D721Med (cell line): ENCODE data around the gene HOXD10.

ENCODE experiments used
- DNase-seq: peaks from one replicate; pipeline ENCODE4 v3.0.0; 2011; ENCODE audit warnings: low spot score; ENCODE audit not compliant: insufficient read length
- FAIRE-seq: peaks from 2 replicates; lab custom pipeline; 2011; peaks lifted over from hg19 to GRCh38; lab: Jason Lieb, UNC
- CTCF ChIP-seq: IDR thresholded peaks from 2 replicates; pipeline ENCODE4 v1.5.1; 2012; ENCODE audit warnings: mild to moderate bottlenecking, control low read depth; ENCODE audit not compliant: insufficient read depth; ENCODE audit errors: missing control alignments

Gene HOXD10

GRCh38 chr2:176072951-176073904, 43.4 kb upstream of the HOXD10 start:
- no peak for TF ChIP-seq CTCF
- no peak for DNase-seq
- FAIRE-seq = no peak

GRCh38 chr2:176074919-176075425, 41.6 kb upstream of the HOXD10 start:
- DNase-seq = no peak
- no peak for FAIRE-seq
- no peak for TF ChIP-seq CTCF

- DNase-seq = no peak
Observed at GRCh38 chr2:176075481-176075880, 41.1 kb upstream of the HOXD10 start.

DNA sequence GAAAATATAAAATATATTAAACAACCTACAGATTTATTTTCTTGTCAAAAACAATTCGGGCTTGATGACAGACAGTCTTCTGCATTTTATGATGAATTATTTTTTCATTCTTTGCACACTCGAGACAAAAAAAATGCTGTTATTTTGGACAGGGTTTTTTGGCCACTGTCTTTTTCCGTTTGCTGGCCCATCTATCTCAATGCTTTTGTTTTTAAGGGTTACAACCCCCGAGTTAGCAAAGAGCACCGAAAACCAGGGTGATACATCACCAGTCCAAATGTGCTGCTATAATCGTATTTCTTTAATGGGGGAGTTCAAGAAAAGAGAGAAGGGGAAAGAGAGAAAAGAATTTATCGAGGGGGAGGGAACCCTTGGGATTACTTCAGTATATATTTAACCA, 40.5 kb upstream of the HOXD10 start:
- DNase-seq = no peak
- FAIRE-seq = no peak
- no peak for TF ChIP-seq CTCF

More at GRCh38 chr2:176075481-176075880, 41.1 kb upstream of the HOXD10 start:
- no peak for FAIRE-seq
- TF ChIP-seq CTCF = no peak

GRCh38 chr2:176076796-176077195, 39.8 kb upstream of the HOXD10 start:
- FAIRE-seq (no peak), DNase-seq (no peak)
- no peak for TF ChIP-seq CTCF

GRCh38 chr2:176078541-176079284, 37.9 kb upstream of the HOXD10 start:
- no peak for TF ChIP-seq CTCF
- DNase-seq (no peak), FAIRE-seq (no peak)
